Nucleus accumbens (tissue), 56 donors: ENCODE results near the gene MANSC1.
"Not testable (repeated sequence)": the region's sequence is repeated elsewhere in the genome, so short reads cannot be mapped to it uniquely, and the experiment has no call there.

Experiments used
- DNase-seq, 56 donors: peaks; one replicate each; lab custom pipeline; 2025; lab: John Stamatoyannopoulos, UW

Gene MANSC1

DNA sequence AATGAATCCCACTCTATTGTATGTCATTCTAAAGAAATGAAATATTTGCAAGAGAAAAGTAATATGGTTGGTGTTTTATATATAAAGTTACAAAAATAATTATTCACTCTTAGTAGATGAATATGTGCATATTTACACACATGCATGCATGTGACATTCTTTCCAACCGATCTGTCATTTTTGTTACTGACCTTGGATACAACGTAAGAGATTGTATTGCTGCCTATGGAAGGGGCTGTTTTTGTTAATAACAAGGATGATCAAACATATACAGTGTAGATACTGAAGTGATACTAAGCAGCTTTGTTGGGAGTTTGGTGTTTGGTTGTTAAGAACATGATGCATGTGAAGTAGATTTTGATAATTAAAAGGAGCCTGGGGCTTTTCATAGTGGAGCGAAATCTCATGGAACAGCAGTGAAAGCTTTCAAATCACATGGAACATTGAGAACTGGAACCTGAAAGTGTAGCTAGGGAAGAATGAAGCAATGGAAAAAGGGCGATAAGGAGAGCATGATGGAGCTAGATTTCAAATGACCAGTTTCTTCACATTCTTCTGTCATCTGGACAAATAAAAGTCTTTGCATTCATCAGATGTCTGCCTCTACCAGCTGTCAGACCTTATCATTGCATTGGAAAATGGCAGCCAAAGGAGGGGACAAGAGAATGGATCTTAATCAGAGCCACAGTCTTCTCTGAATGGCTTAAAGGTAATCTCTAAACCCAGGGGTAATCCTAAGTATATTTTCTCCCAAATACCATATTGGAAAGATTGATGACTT lies 16.8 kb upstream of the MANSC1 start:
- no peak for DNase-seq

DNA sequence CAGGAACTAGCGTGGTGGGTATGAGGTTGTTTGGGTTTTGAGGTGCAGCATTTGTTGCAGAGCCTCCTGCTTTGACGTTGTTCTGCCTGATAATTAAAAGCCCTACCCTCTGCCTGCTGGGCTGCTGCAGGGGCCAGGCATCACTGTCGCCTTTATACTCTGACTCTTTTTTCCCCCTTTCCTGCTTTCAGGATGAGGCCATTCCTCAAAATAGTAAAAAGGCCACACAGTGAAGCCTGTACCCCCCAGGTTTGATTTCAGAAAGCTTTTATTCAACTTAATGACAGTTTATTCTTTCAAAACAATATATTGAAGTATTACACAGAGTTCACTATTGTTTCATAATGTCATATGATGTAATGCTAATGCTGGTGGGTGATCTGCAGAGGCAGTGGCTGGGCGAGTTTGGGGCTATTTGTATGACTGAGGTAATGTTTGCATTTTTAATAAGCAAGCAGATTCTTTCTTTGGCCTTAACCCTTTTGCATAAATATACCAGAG lies 15.9 kb upstream of the MANSC1 start:
- DNase-seq, result peak in 29 of 56 donors; percentile 4 to 76 (median 35)

DNA sequence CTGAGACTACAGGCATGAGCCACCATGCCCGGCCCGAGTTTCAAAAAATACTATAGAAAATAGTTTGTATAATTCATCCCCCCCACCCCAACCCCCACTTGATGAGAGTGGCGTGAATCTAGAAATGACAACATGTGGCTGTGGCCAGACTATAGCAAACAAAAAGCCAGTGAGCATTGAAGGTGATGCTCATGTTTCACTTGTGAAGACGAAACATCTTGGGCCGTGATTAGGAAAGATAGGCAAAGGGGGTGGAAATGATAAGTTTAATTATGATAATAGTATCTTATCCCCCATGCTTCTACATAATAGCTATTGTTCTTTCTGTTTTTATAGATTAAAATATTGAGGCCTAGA lies 15.4 kb upstream of the MANSC1 start:
- no peak for DNase-seq

DNA sequence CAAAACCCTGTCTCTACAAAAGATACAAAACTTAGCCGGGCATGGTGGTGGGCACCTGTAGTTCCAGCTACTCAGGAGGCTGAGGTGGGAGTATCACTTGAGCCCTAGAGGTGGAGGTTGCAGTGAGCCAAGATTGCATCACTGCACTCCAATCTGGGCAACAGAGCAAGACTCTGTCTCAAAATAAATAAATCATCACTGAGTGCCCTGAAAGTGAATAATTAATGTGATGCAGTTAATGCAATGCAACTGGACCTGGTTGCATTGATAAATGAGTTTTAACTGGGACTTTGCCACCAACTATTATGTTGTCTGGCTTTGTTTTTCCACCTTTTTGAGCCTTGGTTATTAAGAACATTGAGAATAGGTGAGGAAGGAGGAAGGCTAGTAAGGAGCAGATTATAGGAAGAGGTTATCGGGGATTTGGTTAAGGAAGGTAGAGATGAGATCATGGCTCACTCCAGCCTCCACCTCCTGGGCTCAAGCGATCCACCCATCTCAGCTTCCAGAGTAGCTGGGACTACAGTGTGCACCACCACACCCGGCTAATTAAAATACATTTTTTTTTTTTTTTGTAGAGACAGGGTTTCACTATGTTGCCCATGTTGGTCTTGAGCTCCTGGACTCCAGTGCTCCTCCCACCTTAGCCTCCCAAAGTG lies 14.9 kb upstream of the MANSC1 start:
- no peak for DNase-seq

DNA sequence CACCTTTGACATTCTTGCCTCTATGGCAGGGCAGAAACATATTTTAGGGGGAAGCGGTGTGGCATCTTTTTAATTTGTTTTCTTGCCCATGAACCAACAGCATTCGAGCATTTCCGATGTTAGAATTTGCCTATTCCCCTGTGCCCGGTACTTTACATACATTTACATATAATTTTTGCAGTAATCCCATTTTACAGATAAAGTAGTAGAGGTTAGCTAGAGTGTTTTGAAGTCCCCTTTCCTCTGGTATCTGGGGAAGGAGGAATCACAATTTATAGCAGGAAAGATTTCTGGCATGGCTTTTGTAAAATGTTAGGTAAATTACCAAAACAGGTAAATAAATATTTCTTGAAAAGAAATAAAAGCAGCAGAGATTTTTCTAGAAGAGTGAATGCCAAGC lies 8.5 kb upstream of the MANSC1 start:
- no peak for DNase-seq

DNA sequence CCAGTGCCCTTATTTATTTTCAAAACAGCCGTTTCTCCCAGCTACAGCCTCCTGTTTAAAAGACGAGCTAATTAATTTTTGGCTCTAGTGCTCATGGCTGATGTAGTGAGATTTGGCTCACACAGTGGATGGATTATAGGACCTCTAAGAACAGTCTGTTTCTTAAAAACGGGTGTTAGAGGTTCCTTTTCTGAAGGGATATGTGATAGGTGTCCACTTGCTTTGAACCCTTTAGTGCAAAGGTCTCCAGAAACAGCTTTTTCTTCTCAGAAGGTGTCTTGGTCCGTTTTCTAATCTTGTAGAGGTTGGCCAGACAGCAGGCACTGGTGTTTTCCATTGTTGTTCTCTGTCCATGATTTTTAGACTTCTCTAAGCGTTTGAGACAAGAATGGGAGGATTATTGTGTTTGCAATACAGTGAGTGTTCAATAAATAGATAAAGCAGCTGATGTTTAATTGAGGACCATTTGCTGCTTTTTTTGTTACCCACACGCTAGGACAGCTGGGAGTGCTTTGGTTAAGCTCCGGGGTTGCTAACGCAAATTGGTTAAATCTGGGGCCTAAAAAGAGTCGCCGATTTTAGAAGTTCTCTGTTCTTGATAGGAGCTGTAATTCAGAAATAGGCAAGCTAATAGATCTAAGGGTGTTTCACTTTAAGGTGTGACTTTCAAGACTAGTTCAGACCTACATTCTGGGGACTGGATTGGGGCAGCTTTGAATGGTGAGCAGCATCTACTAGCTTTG lies 7.8 kb upstream of the MANSC1 start:
- DNase-seq, result peak in 5 of 56 donors; percentile 8 to 44 (median 28)

DNA sequence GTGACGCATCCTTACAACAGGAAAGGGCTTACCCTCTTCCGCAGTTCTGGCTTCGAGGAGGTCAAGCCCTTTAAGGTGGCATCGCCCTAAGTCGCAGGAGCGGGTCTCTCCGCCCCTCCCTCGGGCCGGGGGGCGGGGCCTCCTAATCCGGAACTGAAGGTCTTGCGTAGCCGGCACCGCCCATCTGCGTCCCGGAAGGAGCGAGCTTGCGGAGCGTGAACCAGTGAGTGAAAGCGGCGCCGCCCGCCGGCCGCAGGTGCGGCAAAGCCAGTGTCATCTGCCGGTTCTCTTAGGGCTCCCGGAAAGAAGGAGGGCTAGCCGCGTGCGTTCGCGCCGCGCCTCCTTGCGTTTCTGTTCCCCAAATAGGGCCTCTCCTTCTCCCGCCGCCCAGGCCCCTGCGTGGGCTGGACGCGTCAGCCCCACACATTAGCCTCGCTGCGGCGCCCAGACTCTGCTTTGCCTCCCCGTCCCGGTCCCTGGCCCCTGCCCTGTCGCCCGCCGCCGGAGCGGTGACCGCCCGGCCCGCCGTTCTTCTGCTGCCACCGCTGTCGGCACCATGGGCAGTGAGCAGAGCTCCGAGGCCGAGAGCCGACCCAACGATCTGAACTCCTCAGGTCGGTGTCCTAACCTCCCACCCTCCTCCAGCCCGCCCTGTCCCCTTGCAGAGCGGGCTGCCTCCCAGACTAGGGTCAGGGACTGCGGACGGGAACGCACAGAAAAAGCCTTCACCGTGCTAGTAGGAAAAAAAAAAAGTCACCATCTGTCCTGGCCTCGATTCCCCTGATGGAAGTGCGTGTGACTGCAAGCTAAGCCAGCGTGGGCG lies 7.1 kb upstream of the MANSC1 start, which contains the start of gene BORCS5:
TSS of gene BORCS5 (plus strand) at position 183 of the 823 bp plus-strand sequence. CDS start at position 557, 374 bp downstream.
- peak; percentile 69 to 99 (median 93) for DNase-seq

DNA sequence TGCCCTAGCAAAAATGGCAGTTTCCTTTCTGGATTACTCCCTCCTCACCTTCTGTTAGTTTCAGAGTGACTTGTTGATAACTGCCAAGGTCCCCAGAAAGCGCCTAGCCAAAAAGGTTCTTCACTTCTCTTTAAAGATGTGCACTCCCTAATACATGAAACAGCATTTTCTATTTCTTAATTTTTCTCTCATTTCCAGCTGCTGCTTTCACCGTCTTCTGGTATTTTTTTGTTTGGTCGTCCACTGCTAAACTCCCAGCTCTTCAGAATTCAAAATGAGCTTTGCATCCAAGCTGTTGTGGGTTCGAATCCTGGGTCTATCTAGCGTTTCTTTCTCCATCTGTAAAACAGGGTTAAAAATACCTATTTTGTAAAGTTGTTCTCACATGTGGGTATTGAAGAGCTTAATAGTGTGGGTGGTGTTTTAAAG lies 6.4 kb upstream of the MANSC1 start:
- no peak for DNase-seq

DNA sequence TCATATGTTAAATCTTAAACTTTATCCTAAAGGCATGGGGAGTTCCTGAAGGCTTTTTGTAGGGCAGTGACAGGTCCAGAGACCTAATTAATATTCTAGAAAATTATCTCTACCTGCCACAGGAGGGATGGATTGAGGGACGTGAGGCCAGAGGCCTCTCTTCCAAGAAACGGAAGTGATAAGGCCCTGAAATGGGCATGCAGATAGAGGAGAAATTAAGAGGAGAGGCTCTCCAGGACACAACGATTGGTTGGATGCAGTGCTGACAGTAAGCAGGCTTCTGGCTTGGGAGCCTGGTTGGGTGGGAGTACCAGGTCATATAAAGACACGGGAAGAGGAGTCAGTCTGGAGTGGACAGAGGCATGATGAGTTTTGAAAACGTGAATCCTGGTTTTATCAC lies 3.8 kb upstream of the MANSC1 start:
- no peak for DNase-seq

DNA sequence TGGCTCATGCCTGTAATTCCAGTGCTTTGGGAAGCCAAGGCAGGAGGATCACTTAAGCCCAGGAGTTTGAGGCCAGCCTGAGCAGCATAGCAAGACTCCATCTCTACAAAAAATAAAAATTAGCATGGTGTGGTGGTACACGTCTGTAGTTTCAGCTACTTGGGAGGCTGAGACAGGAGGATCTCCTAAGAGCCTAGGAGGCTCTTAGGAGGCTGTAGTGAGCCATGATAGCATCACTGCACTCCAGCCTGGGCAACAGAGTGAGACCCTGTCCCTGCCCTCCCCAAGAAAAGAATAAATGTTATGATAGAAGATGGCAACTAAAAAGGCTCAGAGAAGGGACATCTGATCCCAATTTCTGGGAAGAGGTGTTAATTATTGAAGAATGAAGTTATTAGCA lies 3.2 kb upstream of the MANSC1 start:
- DNase-seq, result no peak

DNA sequence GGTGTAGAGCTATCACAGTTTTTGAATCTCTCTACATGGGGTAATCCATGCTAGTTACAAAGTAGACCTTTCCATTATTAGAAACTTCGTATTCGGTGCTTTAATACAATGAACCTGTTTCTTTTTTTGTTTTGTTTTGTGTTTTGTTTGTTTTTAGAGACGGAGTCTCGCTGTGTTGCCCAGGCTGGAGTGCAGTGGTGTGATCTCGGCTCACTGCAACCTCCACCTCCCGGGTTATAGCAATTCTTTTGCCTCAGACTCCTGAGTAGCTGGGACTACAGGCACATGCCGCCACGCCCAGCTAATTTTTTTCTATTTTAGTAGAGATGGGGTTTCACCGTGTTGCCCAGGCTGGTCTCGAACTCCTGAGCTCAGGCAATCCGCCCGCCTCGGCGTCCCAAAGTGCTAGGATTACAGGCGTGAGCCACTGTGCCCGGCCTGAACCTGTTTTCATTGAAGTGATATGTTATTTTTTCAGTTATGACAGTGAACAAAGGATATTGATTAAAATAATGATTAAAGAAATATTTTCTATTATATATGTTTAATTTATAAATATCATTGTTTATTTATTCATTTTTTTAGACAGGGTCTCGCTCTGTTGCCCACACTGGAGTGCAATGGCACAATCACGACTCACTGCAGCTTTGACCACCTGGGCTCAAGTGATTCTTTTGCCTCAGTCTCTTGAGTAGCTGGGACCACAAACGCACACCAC lies 1.6 kb upstream of the MANSC1 start:
- not testable (repeated sequence) for DNase-seq

DNA sequence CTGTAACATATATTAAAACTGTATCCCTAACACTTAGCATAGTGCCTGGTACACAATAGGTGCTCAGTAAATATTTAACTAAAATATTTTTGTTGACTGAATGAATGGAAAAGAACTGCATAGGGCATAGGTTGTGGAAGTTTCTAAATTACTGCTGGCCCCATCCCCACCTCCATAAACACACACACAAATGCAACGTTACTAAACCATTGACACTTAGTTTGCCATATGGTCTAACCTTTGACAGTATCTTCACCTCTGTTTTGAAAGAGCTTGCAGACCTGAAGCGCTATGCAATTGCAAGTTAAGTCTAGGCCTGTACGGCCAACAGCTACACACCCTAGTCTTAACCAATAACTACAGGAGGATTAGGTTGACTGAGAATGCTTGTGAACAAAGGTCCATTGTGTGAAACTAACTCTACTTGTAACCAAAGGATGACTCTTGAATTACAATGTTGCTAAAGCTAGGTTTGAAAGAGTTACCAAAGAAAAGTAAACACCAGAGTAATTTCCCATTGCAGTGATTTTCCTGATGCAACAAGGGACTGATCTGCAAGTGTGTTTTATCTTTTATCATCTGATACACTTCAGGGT lies 924 bp upstream of the MANSC1 start:
- DNase-seq, result no peak

DNA sequence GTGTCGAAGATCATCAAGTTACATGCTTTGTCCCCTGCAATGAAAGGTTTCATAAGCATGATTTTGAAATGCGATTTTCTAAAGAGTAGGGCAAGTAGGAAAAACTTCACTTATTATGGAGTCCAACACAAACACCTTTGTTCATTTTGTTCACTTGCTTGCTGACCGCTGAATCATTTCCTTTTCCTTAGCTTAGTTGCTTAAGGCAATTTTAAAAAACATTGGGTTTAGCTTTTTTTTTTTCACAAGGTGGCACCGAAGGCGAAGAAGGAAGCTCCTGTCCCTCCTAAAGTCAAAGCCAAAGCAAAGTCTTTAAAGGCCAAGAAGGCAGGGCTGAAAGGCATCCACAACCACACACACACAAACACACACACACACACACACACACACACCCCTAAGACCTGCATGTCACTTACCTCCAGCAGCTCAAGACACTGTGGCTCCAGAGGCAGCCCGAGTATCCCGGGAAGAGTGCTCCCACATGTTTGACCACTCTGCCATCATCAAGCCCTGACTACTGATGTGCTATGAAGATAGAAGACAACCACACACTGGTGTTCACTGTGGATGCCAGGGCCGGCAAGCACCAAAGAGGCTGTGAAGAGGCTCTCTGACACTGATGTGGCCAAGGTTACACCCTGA lies 11.4 kb downstream of the MANSC1 start:
- DNase-seq, result no peak

DNA sequence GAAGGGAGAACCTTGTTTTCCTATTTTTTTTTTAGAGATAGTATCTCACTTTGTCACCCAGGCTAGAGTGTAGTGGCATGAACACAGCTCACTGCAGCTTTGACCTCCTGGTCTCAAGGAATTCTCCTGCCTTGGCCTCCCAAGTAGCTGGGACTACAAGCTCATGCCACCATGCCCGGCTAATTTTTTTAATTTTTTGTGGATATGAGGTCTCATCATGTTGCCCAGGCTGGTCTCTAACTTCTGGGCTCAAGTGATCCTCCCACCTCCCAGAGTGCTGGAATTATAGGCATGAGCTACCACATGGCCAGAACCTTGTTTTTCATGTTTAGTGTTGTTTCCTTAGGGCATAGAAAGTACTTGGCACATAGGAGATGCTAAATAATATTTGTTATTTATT lies 13.5 kb downstream of the MANSC1 start:
- no peak for DNase-seq

DNA sequence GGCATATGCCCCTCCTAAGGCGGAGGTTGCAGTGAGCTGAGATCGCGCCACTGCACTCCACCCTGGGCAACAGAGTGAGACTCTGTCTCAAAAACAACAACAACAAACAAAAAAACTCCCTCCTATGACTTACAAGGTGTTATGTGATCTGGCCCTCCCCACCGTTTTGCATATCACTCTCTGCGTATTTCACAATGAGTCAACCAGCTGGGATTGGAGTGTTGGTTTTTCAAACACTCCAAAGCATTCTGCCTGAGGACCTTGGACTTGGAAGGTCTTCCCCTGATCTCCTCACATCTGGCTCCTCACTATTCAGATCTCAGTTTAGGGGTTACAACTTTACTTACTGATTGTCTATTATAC lies 14.0 kb downstream of the MANSC1 start:
- no peak for DNase-seq

DNA sequence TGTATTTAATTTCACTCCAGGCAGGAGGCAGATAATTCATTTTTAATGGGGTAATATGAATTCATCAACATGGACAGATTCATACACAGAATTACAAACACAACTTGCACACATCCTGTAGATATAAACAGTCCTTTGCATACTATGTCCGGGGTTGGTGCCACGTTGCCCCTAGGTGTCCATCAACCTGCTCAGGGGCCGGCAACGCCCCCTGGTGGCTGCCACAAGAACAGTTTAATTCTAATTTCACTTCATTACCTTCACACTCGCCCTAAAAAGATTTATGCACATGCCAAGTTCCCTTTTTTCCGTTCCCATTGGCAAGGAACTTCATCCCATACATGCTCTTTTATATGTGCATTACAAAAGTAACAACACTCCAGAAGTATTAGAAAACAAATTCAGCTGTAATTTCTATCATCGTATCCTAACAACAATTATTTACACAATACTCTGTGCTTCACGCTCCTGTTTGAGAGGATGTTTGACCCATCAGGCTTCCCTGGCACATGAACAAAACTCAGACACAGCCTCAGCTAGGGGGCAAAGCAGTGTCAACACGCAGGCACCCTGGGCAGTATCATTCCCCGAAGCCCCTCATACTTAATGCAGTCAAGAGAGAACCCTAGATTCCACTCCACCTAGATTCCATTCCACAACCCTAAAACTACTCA lies 15.5 kb downstream of the MANSC1 start:
- peak in 20 of 56 donors; percentile 4 to 53 (median 10) for DNase-seq

DNA sequence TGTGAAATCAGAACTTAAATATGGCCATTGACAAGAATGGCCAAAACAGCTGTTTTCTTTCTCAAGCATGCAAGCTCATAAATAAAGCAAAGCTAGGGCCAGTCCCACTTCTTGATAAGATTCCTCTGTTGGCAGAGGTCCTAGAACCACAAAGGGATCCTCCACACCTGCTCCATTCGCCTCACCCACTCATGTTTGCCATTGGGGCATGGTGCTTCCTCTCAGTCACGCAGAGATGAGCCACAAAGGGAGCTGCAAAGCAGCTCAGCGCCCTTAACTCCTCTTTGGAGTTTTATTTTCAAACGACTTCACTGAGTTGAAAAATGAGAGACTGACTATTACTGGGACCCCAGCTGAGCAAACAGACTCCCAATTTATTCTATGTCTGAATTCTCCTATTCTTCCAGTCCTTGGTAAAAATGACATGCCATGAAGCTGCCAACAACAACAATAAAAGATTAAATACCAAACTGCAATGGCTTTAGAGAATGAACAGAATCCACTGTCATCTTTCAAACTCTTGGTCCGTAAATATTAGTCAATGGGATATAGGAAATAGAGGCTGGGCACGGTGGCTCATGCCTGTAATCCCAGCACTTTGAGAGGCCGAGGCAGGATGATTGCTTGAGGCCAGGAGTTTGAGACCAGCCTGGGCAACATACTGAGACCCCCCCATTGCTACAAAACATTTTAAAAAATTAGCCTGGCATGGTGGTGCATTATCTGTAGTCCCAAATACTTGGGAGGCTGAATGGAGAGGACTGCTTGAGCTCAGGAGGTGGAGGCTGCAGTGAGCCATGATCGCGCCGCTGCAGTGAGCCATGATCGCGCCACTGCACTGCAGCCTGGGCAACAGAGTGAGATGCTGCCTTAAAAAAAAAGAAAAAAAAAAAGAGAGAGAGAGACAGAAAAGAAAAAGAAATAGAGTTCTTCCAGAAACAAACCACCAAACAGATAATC lies 16.4 kb downstream of the MANSC1 start:
- DNase-seq, result no peak
